WTC11 (cell line): ENCODE measurements around the gene DHX38. TPM values are rescaled to one million over a fixed set of nuclear protein-coding genes. Genes with fewer than 3 reads are reported as not detected.

ENCODE experiments used
- ATAC-seq: fragments of 200-7000 bp; cut with Tn5 transposase; 2 replicates; pipeline ENCODE4 v1.10.0; 2021; ENCODE audit warnings: mild to moderate bottlenecking, moderate library complexity
- CTCF ChIA-PET: fragments of 300-600 bp; sonication (Branson Sonifier 250); formaldehyde crosslinking; loops from one replicate; lab custom pipeline; 2021; ENCODE audit warnings: antibody characterized with exemption; lab: Charles Lee
- POLR2A ChIA-PET: fragments of 350-600 bp; sonication (Branson Sonifier 250); formaldehyde crosslinking; loops from one replicate; lab custom pipeline; 2021; ENCODE audit warnings: antibody characterized with exemption; lab: Charles Lee
- DNase-seq: peaks from one replicate; pipeline ENCODE4 v3.0.0; 2021; ENCODE audit warnings: low spot score
- H3K27ac Mint-ChIP-seq: 2 replicates; pipeline ENCODE4 v1.8.0; 2021; ENCODE audit warnings: mixed read lengths
- H3K27me3 Mint-ChIP-seq: 2 replicates; pipeline ENCODE4 v1.8.0; 2021; ENCODE audit warnings: low read depth, mild to moderate bottlenecking, moderate library complexity, mixed read lengths
- H3K36me3 Mint-ChIP-seq: 2 replicates; pipeline ENCODE4 v1.8.0; 2021; ENCODE audit warnings: mixed read lengths
- H3K4me1 Mint-ChIP-seq: 2 replicates; pipeline ENCODE4 v1.8.0; 2022; ENCODE audit warnings: mixed read lengths
- H3K4me3 Mint-ChIP-seq: 2 replicates; pipeline ENCODE4 v1.8.0; 2021; ENCODE audit warnings: mild to moderate bottlenecking, moderate library complexity, mixed read lengths
- H3K9me3 Mint-ChIP-seq: 2 replicates; pipeline ENCODE4 v1.8.0; 2021; ENCODE audit warnings: mixed read lengths
- GRHL2 ChIP-seq: fragments of 250-450 bp; sonication (Bioruptor Pico); IDR thresholded peaks from 2 replicates; pipeline ENCODE4 v1.8.0; 2022; ENCODE audit warnings: mild to moderate bottlenecking, moderate library complexity; ENCODE audit not compliant: insufficient replicate concordance, severe bottlenecking
- NFATC4 ChIP-seq: fragments of 250-450 bp; sonication (Bioruptor Pico); IDR thresholded peaks from 2 replicates; pipeline ENCODE4 v1.9.0; 2021; ENCODE audit warnings: mild to moderate bottlenecking
- ZNF121 ChIP-seq: sonication (generic); formaldehyde crosslinking; IDR thresholded peaks from 2 replicates; pipeline ENCODE4 v1.8.0; 2023; ENCODE audit warnings: missing genetic modification reagents
- ZNF416 ChIP-seq: fragments of 250-450 bp; sonication (Bioruptor Pico); IDR thresholded peaks from 2 replicates; pipeline ENCODE4 v1.9.0; 2021; ENCODE audit warnings: mild to moderate bottlenecking, inconsistent platforms
- total RNA-seq: library from RNA; stranded (reverse); gene quantifications from 3 replicates; pipeline ENCODE4 v1.2.3, GENCODE V29; 2021
- TF ChIP-seq, protein P1 (sequence below): sonication (generic); formaldehyde crosslinking; IDR thresholded peaks from 2 replicates; pipeline ENCODE4 v1.8.0; 2022; ENCODE audit warnings: mild to moderate bottlenecking, missing genetic modification reagents
- TF ChIP-seq, protein P2 (sequence below): sonication (generic); formaldehyde crosslinking; IDR thresholded peaks from 2 replicates; pipeline ENCODE4 v1.8.0; 2023; ENCODE audit warnings: missing genetic modification reagents
- TF ChIP-seq, protein P3 (sequence below): sonication (generic); formaldehyde crosslinking; IDR thresholded peaks from 2 replicates; pipeline ENCODE4 v1.8.0; 2023; ENCODE audit warnings: missing genetic modification reagents, mild to moderate bottlenecking, borderline replicate concordance
- TF ChIP-seq, protein P4 (sequence below): fragments of 250-450 bp; sonication (Bioruptor Pico); IDR thresholded peaks from 2 replicates; pipeline ENCODE4 v1.9.0; 2021; ENCODE audit warnings: moderate library complexity, mild to moderate bottlenecking, inconsistent platforms, borderline replicate concordance
- TF ChIP-seq, protein P5 (sequence below): fragments of 250-450 bp; sonication (Bioruptor Pico); IDR thresholded peaks from 2 replicates; pipeline ENCODE4 v1.9.0; 2021; ENCODE audit warnings: mild to moderate bottlenecking, borderline replicate concordance
- TF ChIP-seq, protein P6 (sequence below): sonication (generic); formaldehyde crosslinking; IDR thresholded peaks from 2 replicates; pipeline ENCODE4 v1.8.1; 2022; ENCODE audit warnings: low read depth, missing genetic modification reagents, borderline replicate concordance
- TF ChIP-seq, protein P7 (sequence below): sonication (generic); formaldehyde crosslinking; IDR thresholded peaks from 2 replicates; pipeline ENCODE4 v1.8.1; 2023; ENCODE audit warnings: mild to moderate bottlenecking, missing genetic modification reagents, moderate library complexity
- TF ChIP-seq, protein P8 (sequence below): sonication (generic); formaldehyde crosslinking; IDR thresholded peaks from 2 replicates; pipeline ENCODE4 v1.8.0; 2022; ENCODE audit warnings: mild to moderate bottlenecking, missing genetic modification reagents

Gene DHX38
- total RNA-seq, 1 experiment from 2014 or later: 91.7 TPM

DNA sequence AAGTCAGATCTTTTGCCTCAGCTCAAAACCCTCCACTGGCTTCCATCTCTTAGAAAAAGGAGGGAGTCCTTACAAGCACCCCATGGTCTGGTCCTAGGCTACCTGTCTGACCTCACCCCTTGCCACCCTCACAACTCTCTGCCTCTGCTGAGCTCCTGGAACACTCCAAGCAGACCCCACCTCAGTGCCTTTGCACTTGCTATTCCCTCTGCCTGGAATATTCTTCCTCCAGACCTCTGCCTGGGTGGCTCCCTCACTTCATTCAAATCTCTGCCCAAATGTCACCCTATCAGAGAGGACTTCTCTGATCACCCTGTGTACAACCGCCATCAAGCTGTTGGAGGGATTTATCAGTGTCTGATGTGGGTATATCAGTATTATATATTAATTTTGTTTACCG lies 40.9 kb downstream of the DHX38 start:
- Mint-ChIP-seq H3K4me1 (peaks cover 9% of the 10 kb centered on the region), H3K27me3 (no peaks in the 10 kb centered on the region; the same call in 1 of the 2 replicates), H3K36me3 (no peaks in the 10 kb centered on the region), H3K4me3 (no peak overlapping the region), H3K27ac (no peak overlapping the region), H3K9me3 (peaks cover 2% of the 10 kb centered on the region; the same call in 1 of the 2 replicates)
- ChIA-PET POLR2A (no interaction called here), CTCF (no interaction called here)
- DNase-seq: no peak
- ATAC-seq: no peak
- no peak for TF ChIP-seq ZNF416 (CRISPR knock-in tag)
- TF ChIP-seq, protein P1, sequence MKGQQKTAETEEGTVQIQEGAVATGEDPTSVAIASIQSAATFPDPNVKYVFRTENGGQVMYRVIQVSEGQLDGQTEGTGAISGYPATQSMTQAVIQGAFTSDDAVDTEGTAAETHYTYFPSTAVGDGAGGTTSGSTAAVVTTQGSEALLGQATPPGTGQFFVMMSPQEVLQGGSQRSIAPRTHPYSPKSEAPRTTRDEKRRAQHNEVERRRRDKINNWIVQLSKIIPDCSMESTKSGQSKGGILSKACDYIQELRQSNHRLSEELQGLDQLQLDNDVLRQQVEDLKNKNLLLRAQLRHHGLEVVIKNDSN: no peak
- TF ChIP-seq, protein P2, sequence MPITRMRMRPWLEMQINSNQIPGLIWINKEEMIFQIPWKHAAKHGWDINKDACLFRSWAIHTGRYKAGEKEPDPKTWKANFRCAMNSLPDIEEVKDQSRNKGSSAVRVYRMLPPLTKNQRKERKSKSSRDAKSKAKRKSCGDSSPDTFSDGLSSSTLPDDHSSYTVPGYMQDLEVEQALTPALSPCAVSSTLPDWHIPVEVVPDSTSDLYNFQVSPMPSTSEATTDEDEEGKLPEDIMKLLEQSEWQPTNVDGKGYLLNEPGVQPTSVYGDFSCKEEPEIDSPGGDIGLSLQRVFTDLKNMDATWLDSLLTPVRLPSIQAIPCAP: no peak
- TF ChIP-seq, protein P3, sequence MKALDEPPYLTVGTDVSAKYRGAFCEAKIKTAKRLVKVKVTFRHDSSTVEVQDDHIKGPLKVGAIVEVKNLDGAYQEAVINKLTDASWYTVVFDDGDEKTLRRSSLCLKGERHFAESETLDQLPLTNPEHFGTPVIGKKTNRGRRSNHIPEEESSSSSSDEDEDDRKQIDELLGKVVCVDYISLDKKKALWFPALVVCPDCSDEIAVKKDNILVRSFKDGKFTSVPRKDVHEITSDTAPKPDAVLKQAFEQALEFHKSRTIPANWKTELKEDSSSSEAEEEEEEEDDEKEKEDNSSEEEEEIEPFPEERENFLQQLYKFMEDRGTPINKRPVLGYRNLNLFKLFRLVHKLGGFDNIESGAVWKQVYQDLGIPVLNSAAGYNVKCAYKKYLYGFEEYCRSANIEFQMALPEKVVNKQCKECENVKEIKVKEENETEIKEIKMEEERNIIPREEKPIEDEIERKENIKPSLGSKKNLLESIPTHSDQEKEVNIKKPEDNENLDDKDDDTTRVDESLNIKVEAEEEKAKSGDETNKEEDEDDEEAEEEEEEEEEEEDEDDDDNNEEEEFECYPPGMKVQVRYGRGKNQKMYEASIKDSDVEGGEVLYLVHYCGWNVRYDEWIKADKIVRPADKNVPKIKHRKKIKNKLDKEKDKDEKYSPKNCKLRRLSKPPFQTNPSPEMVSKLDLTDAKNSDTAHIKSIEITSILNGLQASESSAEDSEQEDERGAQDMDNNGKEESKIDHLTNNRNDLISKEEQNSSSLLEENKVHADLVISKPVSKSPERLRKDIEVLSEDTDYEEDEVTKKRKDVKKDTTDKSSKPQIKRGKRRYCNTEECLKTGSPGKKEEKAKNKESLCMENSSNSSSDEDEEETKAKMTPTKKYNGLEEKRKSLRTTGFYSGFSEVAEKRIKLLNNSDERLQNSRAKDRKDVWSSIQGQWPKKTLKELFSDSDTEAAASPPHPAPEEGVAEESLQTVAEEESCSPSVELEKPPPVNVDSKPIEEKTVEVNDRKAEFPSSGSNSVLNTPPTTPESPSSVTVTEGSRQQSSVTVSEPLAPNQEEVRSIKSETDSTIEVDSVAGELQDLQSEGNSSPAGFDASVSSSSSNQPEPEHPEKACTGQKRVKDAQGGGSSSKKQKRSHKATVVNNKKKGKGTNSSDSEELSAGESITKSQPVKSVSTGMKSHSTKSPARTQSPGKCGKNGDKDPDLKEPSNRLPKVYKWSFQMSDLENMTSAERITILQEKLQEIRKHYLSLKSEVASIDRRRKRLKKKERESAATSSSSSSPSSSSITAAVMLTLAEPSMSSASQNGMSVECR: no peak
- TF ChIP-seq, protein P4, sequence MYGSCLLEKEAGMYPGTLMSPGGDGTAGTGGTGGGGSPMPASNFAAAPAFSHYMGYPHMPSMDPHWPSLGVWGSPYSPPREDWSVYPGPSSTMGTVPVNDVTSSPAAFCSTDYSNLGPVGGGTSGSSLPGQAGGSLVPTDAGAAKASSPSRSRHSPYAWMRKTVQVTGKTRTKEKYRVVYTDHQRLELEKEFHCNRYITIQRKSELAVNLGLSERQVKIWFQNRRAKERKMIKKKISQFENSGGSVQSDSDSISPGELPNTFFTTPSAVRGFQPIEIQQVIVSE (CRISPR knock-in tag): no peak
- TF ChIP-seq GRHL2 (CRISPR knock-in tag): no peak
- TF ChIP-seq ZNF121 (CRISPR knock-in tag): no peak
- TF ChIP-seq, protein P5, sequence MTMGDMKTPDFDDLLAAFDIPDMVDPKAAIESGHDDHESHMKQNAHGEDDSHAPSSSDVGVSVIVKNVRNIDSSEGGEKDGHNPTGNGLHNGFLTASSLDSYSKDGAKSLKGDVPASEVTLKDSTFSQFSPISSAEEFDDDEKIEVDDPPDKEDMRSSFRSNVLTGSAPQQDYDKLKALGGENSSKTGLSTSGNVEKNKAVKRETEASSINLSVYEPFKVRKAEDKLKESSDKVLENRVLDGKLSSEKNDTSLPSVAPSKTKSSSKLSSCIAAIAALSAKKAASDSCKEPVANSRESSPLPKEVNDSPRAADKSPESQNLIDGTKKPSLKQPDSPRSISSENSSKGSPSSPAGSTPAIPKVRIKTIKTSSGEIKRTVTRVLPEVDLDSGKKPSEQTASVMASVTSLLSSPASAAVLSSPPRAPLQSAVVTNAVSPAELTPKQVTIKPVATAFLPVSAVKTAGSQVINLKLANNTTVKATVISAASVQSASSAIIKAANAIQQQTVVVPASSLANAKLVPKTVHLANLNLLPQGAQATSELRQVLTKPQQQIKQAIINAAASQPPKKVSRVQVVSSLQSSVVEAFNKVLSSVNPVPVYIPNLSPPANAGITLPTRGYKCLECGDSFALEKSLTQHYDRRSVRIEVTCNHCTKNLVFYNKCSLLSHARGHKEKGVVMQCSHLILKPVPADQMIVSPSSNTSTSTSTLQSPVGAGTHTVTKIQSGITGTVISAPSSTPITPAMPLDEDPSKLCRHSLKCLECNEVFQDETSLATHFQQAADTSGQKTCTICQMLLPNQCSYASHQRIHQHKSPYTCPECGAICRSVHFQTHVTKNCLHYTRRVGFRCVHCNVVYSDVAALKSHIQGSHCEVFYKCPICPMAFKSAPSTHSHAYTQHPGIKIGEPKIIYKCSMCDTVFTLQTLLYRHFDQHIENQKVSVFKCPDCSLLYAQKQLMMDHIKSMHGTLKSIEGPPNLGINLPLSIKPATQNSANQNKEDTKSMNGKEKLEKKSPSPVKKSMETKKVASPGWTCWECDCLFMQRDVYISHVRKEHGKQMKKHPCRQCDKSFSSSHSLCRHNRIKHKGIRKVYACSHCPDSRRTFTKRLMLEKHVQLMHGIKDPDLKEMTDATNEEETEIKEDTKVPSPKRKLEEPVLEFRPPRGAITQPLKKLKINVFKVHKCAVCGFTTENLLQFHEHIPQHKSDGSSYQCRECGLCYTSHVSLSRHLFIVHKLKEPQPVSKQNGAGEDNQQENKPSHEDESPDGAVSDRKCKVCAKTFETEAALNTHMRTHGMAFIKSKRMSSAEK (CRISPR knock-in tag): no peak
- TF ChIP-seq, protein P6, sequence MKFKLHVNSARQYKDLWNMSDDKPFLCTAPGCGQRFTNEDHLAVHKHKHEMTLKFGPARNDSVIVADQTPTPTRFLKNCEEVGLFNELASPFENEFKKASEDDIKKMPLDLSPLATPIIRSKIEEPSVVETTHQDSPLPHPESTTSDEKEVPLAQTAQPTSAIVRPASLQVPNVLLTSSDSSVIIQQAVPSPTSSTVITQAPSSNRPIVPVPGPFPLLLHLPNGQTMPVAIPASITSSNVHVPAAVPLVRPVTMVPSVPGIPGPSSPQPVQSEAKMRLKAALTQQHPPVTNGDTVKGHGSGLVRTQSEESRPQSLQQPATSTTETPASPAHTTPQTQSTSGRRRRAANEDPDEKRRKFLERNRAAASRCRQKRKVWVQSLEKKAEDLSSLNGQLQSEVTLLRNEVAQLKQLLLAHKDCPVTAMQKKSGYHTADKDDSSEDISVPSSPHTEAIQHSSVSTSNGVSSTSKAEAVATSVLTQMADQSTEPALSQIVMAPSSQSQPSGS (CRISPR knock-in tag): no peak

DNA sequence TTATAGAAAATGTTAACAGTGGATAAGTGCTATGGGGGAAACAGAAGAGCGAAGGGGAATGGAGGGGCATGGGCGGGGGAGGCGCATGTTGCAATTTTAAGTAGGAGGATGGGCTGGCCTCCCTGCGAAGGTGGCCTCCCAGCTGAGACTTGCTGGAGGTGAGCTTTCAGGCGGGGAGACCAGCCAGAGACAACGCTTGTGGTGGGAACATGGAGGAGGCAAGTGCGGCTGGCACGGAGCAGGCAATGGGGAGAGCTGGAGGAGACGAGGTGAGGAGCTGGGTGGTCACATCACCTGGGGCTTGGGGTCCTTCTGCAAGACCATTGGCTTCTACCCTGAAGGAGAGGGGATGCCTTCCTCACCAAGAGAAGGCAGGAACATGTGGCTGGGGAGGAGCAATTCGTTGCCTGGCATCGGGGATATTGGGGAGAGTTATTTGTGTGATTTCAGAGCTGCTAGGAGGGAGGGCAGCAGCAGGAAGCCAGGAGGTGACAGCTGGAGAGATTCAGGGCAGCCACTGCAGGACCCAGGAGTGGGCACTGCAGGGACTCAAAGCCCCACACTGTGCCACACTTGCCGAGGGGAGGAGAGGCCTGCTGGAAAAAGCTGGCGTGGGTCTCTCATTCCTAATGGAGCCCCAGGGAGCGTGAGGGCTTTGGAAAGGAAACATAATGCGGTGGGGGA lies 43.9 kb downstream of the DHX38 start:
- ChIA-PET POLR2A (no interaction called here), CTCF (interaction anchor here (1.1 to 1.9 kb wide), 2 partner anchors 12 to 15 kb away, joined by 3 to 5 read pairs; no protein-coding TSS in a partner anchor)
- DNase-seq: no peak
- Mint-ChIP-seq H3K36me3 (no peaks in the 10 kb centered on the region), H3K9me3 (peaks cover 3% of the 10 kb centered on the region; the same call in 1 of the 2 replicates), H3K4me3 (no peak overlapping the region), H3K27ac (peak overlapping the region; percentile 1; the same call in 1 of the 2 replicates), H3K4me1 (no peaks in the 10 kb centered on the region; the same call in 1 of the 2 replicates), H3K27me3 (no peaks in the 10 kb centered on the region)
- TF ChIP-seq, protein P3: no peak
- TF ChIP-seq, protein P7, sequence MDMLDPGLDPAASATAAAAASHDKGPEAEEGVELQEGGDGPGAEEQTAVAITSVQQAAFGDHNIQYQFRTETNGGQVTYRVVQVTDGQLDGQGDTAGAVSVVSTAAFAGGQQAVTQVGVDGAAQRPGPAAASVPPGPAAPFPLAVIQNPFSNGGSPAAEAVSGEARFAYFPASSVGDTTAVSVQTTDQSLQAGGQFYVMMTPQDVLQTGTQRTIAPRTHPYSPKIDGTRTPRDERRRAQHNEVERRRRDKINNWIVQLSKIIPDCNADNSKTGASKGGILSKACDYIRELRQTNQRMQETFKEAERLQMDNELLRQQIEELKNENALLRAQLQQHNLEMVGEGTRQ (CRISPR knock-in tag): no peak
- TF ChIP-seq, protein P8, sequence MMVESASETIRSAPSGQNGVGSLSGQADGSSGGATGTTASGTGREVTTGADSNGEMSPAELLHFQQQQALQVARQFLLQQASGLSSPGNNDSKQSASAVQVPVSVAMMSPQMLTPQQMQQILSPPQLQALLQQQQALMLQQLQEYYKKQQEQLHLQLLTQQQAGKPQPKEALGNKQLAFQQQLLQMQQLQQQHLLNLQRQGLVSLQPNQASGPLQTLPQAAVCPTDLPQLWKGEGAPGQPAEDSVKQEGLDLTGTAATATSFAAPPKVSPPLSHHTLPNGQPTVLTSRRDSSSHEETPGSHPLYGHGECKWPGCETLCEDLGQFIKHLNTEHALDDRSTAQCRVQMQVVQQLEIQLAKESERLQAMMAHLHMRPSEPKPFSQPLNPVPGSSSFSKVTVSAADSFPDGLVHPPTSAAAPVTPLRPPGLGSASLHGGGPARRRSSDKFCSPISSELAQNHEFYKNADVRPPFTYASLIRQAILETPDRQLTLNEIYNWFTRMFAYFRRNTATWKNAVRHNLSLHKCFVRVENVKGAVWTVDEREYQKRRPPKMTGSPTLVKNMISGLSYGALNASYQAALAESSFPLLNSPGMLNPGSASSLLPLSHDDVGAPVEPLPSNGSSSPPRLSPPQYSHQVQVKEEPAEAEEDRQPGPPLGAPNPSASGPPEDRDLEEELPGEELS (CRISPR knock-in tag): no peak
- no peak for TF ChIP-seq NFATC4
- ATAC-seq: no peak
